Endothelial cell of umbilical vein (primary cell): ENCODE measurements around the gene ASIC4.

Source experiments
- CTCF ChIP-seq, 2 donors: IDR thresholded peaks; 1 replicate in 1 of 2; 2 replicates in 1 of 2; pipeline ENCODE4 v1.5.1; 2011; ENCODE audit warnings: low read length in 2 of 2, mild to moderate bottlenecking in 2 of 2, moderate library complexity in 2 of 2, control low read depth in 1 of 2, inconsistent platforms in 1 of 2, low read depth in 1 of 2; ENCODE audit not compliant: insufficient read depth in 1 of 2; ENCODE audit errors: extremely low read depth in 1 of 2
- EZH2 ChIP-seq: IDR thresholded peaks from 2 replicates; pipeline ENCODE4 v1.6.1; 2012; ENCODE audit warnings: borderline replicate concordance, low read depth, mild to moderate bottlenecking, moderate library complexity, low read length, inconsistent platforms; ENCODE audit not compliant: severe bottlenecking
- FOS ChIP-seq: IDR thresholded peaks from 2 replicates; pipeline ENCODE4 v1.6.1; 2011; ENCODE audit warnings: mild to moderate bottlenecking, low read length, moderate library complexity, borderline replicate concordance; ENCODE audit not compliant: insufficient read depth
- GATA2 ChIP-seq: IDR thresholded peaks from 2 replicates; pipeline ENCODE4 v1.7.0; 2011; ENCODE audit warnings: low read depth, mild to moderate bottlenecking, moderate library complexity, mixed read lengths, low read length; ENCODE audit not compliant: insufficient read length, insufficient read depth
- JUN ChIP-seq: IDR thresholded peaks from 2 replicates; pipeline ENCODE4 v1.6.1; 2011; ENCODE audit warnings: borderline replicate concordance, low read depth; ENCODE audit not compliant: insufficient read length, insufficient read depth
- MAX ChIP-seq: IDR thresholded peaks from 2 replicates; pipeline ENCODE4 v1.6.1; 2011; ENCODE audit not compliant: insufficient read depth, insufficient read length
- MYC ChIP-seq: IDR thresholded peaks from one replicate; pipeline ENCODE4 v1.6.1; 2011; ENCODE audit warnings: mild to moderate bottlenecking, low read depth, low read length
- POLR2A ChIP-seq: IDR thresholded peaks from 2 replicates; pipeline ENCODE4 v1.6.1; 2012; ENCODE audit warnings: low read depth, mild to moderate bottlenecking, control low read depth, low read length
- POLR2AphosphoS5 ChIP-seq: IDR thresholded peaks from 2 replicates; pipeline ENCODE4 v1.6.1; 2012; ENCODE audit warnings: low read depth, mild to moderate bottlenecking, control low read depth, low read length, moderate library complexity; ENCODE audit not compliant: insufficient read depth

- TF ChIP-seq POLR2A: no peak
- TF ChIP-seq MYC: no peak
- TF ChIP-seq CTCF (IDR thresholded peaks at IDR 0.05; ENCODE audit: extremely low read depth in 1 of 2, insufficient read depth in 1 of 2, low read depth in 1 of 2, low read length in 2 of 2): no peak
- no peak for TF ChIP-seq POLR2AphosphoS5
- TF ChIP-seq EZH2: no peak
- TF ChIP-seq MAX: no peak
- no peak for TF ChIP-seq JUN
- TF ChIP-seq GATA2: no peak
- no peak for TF ChIP-seq FOS
These were observed 45.1 kb downstream of the ASIC4 start for GRCh38 chr2:219559156-219559915.
